Heart left ventricle (tissue), 16 donors: ENCODE measurements around the gene RPRD1A. TPM values are rescaled to one million over a fixed set of nuclear protein-coding genes. Genes with fewer than 3 reads are reported as not detected.
"Not testable (repeated sequence)": the region's sequence is repeated elsewhere in the genome, so short reads cannot be mapped to it uniquely, and the experiment has no call there.

Source experiments
- ATAC-seq, 4 donors: fragments of 200-7000 bp; cut with Tn5 transposase; one replicate each; pipeline ENCODE4 v1.9.1; 2020 to 2022; ENCODE audit warnings: moderate library complexity in 4 of 4, mild to moderate bottlenecking in 3 of 4, moderate number of reproducible peaks in 1 of 4
- DNase-seq, 5 donors: peaks; one replicate each; pipeline ENCODE4 v3.0.0-alpha.2; 2020
- H3K27ac ChIP-seq, 12 donors: fragments of 200-600 bp; sonication (generic) in 4 of 12; one replicate each; pipeline versions ENCODE4 v1.5.0 to v1.8.0; 2016 to 2022; ENCODE audit warnings: mild to moderate bottlenecking in 2 of 12
- H3K27me3 ChIP-seq, 9 donors: fragments of 200-600 bp; sonication (generic) in 2 of 9; one replicate each; pipeline versions ENCODE4 v1.5.1 to v1.8.0; 2016 to 2022; ENCODE audit warnings: mild to moderate bottlenecking in 3 of 9
- H3K36me3 ChIP-seq, 9 donors: fragments of 200-600 bp; sonication (generic) in 2 of 9; one replicate each; pipeline versions ENCODE4 v1.5.0 to v1.8.0; 2018 to 2022; ENCODE audit warnings: mild to moderate bottlenecking in 2 of 9
- H3K4me1 ChIP-seq, 12 donors: fragments of 200-600 bp; sonication (generic) in 4 of 12; one replicate each; pipeline versions ENCODE4 v1.5.0 to v1.8.0; 2016 to 2022; ENCODE audit warnings: mild to moderate bottlenecking in 3 of 12
- H3K4me3 ChIP-seq, 12 donors: fragments of 200-600 bp; sonication (generic) in 4 of 12; one replicate each; pipeline versions ENCODE4 v1.5.0 to v1.8.0; 2017 to 2022; ENCODE audit warnings: mild to moderate bottlenecking in 9 of 12, moderate library complexity in 4 of 12
- H3K9me3 ChIP-seq, 12 donors: fragments of 200-600 bp; sonication (generic) in 4 of 12; one replicate each; pipeline versions ENCODE4 v1.5.0 to v1.8.0; 2016 to 2022; ENCODE audit warnings: mild to moderate bottlenecking in 1 of 12
- CTCF ChIP-seq, 12 donors: fragments of 200-600 bp; sonication (generic) in 4 of 12; IDR thresholded peaks; one replicate each; pipeline versions ENCODE4 v1.5.0 to v1.8.0; 2018 to 2022; ENCODE audit warnings: antibody characterized with exemption in 12 of 12, mild to moderate bottlenecking in 5 of 12
- POLR2A ChIP-seq, 2 donors: fragments of 450-650 bp; IDR thresholded peaks; one replicate each; pipeline ENCODE4 v1.6.1; 2017; ENCODE audit warnings: antibody characterized with exemption in 2 of 2, mild to moderate bottlenecking in 2 of 2, moderate library complexity in 2 of 2
- WGBS, 4 donors: extraction: QIAGEN DNeasy Blood & Tissue Kit in 2 of 4; methylation state at CpG; one replicate each; pipeline versions ENCODE4 v1.1.5 to v1.1.7; 2013 to 2018; 5-methylcytosine and 5-hydroxymethylcytosine counted together
- intact Hi-C, 10 donors: fragments of 100-400 bp; cut with DNase I; formaldehyde crosslinking; loops; one replicate each; pipeline versions ENCODE4 v1.11.1 to v1.14.2; 2022
- polyA plus RNA-seq, 2 donors: library from polyadenylated mRNA; stranded (reverse); fragments of 200-250 nt; gene quantifications; one replicate each; pipeline ENCODE4 v1.2.3, GENCODE V29; 2013
- total RNA-seq, 9 donors: library from RNA; depleted of rRNA in 2 of 9; stranded (reverse); fragments of >200 nt in 2 of 9; fragmentation: NEBNext Ultra II Directional in 3 of 9; extraction: Animal tissue kit (Norgen Biotek cat#: 25700) in 3 of 9; gene quantifications; one replicate each; pipeline versions ENCODE4 v1.1.0 to v1.2.4, GENCODE V29; 2016 to 2023
- donor health status: ischemic (EF 13 %, LVEDD 7.1; RV severe dilation, severe dysfunction).
- donor health status: healthy with polysubstance abuse.
- donor health status: DM: no; HTN: yes; CAD: no.
- donor health status: DM: no; HTN: no; CAD: no.
- donor health status: ischemic (EF 25% LVEDD 6.9; RV normal size, moderate dysfunction).
- donor health status: ischemic (EF 25% LVEDD 5.7; RV mildly dilated, moderate dysfunction).
- donor health status: healthy.
- donor health status: DM: yes; HTN: yes; CAD: no.
- donor health status: ischemic (EF 35%, LVEDD 5.7; RV mildly dilated, moderate dysfunction).
- donor health status: nonischemic (EF 11% LVEDD 7.7; RV severe dilation, severe dysfunction).
- donor health status: DM: yes; HTN: yes; CAD: no.
- donor health status: PGD.
- donor health status: ischemic (EF 29% LVEDD 5.4; RV normal size, mild dysfunction).
- donor health status: nonischemic (EF 23%, LVEDD 6.1; RV moderate dilation, normal function).

RPRD1A gene
- total and polyA plus RNA-seq, 11 donors = 22.6 to 59.8 (median 45.3) TPM

GRCh38 chr18:36074435-36074834 is 7.1 kb upstream of the RPRD1A start:
- ATAC-seq (no peak), DNase-seq (no peak)
- intact Hi-C loops = no loop called here
- H3K36me3 ChIP-seq = no peaks in the 10 kb centered on the region
- no peaks in the 10 kb centered on the region for H3K9me3 ChIP-seq
- no peak overlapping the region for H3K27ac ChIP-seq
- no peak for TF ChIP-seq POLR2A (IDR thresholded peaks at IDR 0.05)
- TF ChIP-seq CTCF (IDR thresholded peaks at IDR 0.05) = no peak
- H3K4me3 ChIP-seq = no peak overlapping the region
- peaks cover 0 to 14% (median 0%) of the 10 kb centered on the region in 9 donors for H3K27me3 ChIP-seq
- no peaks in the 10 kb centered on the region for H3K4me1 ChIP-seq
- WGBS, 4 donors = 78 to 84% (median 83%) methylated on average over 4 of the region's 4 CpGs

- no peak for ATAC-seq
- no peak for DNase-seq
- Histone ChIP-seq H3K9me3 (no peaks in the 10 kb centered on the region), H3K4me3 (no peak overlapping the region), H3K27ac (no peak overlapping the region), H3K36me3 (no peaks in the 10 kb centered on the region), H3K27me3 (peaks cover 0 to 14% (median 0%) of the 10 kb centered on the region in 9 donors), H3K4me1 (no peaks in the 10 kb centered on the region)
- 75 to 84% (median 79%) methylated on average over 1 of the region's 1 CpG for WGBS, 4 donors
- TF ChIP-seq POLR2A (IDR thresholded peaks at IDR 0.05) (no peak), CTCF (IDR thresholded peaks at IDR 0.05) (no peak)
- intact Hi-C loops = no loop called here
Observed at GRCh38 chr18:36073676-36074075, 6.3 kb upstream of the RPRD1A start.

GRCh38 chr18:36072406-36072805 is 5.0 kb upstream of the RPRD1A start:
- WGBS, 4 donors = 93 to 97% (median 95%) methylated on average over 8 of the region's 8 CpGs
- not testable (repeated sequence) for DNase-seq

GRCh38 chr18:36066686-36067054 is 689 bp downstream of the RPRD1A start:
- no peak for ATAC-seq
- Histone ChIP-seq H3K4me3 (peak overlapping the region; percentile 71 to 99 (median 82)), H3K9me3 (no peaks in the 10 kb centered on the region), H3K36me3 (no peaks in the 10 kb centered on the region), H3K4me1 (peaks cover 3 to 25% (median 14%) of the 10 kb centered on the region in 12 donors), H3K27me3 (peaks cover 0 to 2% (median 0%) of the 10 kb centered on the region in 9 donors), H3K27ac (peak overlapping the region; percentile 59 to 94 (median 90))
- WGBS, 4 donors = 0 to 1% (median 1%) methylated on average over 5 of the region's 5 CpGs
- no peak for DNase-seq
- TF ChIP-seq POLR2A (IDR thresholded peaks at IDR 0.05) = no peak
- no peak for TF ChIP-seq CTCF (IDR thresholded peaks at IDR 0.05)
- intact Hi-C loops = loop anchor here in 7 of 10 donors (2.0 to 5.0 kb wide), 3 partner anchors 61 to 66 kb away; partner anchors contain the start of genes ELP2 (in 6 of the 7) and SLC39A6 (in 6 of the 7)

More at GRCh38 chr18:36072406-36072805, 5.0 kb upstream of the RPRD1A start:
- H3K27ac ChIP-seq, intact Hi-C loops, ATAC-seq, H3K9me3 ChIP-seq, H3K36me3 ChIP-seq, H3K4me1 ChIP-seq, H3K4me3 ChIP-seq: not testable (repeated sequence)
- peaks cover 0 to 14% (median 0%) of the 10 kb centered on the region in 9 donors for H3K27me3 ChIP-seq

- no peak for DNase-seq
- ATAC-seq = no peak
- WGBS, 4 donors = 44 to 50% (median 46%) methylated on average over 5 of the region's 5 CpGs
- H3K4me1 ChIP-seq = peaks cover 3 to 30% (median 15%) of the 10 kb centered on the region in 12 donors
- H3K27me3 ChIP-seq = no peaks in the 10 kb centered on the region
- H3K36me3 ChIP-seq = no peaks in the 10 kb centered on the region
- H3K27ac ChIP-seq = no peak overlapping the region
- peak overlapping the region in 11 of 12 donors; percentile 71 to 99 (median 80) for H3K4me3 ChIP-seq
- TF ChIP-seq POLR2A (IDR thresholded peaks at IDR 0.05) (no peak), CTCF (IDR thresholded peaks at IDR 0.05) (no peak)
- intact Hi-C loops = loop anchor here in 7 of 10 donors (2.0 to 5.0 kb wide), 3 partner anchors 61 to 66 kb away; partner anchors contain the start of genes ELP2 (in 6 of the 7) and SLC39A6 (in 6 of the 7)
- no peaks in the 10 kb centered on the region for H3K9me3 ChIP-seq
Observed at GRCh38 chr18:36066001-36066400, 1.4 kb downstream of the RPRD1A start.

GRCh38 chr18:36064809-36065079 is 2.6 kb downstream of the RPRD1A start:
- not testable (repeated sequence) for H3K9me3 ChIP-seq, DNase-seq, H3K36me3 ChIP-seq, ATAC-seq, H3K27ac ChIP-seq, H3K27me3 ChIP-seq, H3K4me3 ChIP-seq
- intact Hi-C loops = loop anchor here in 3 of 10 donors (5.0 kb wide), 2 partner anchors 63 to 68 kb away; partner anchors contain the start of genes ELP2 (in 2 of the 3) and SLC39A6 (in 2 of the 3)
- H3K4me1 ChIP-seq = peaks cover 3 to 34% (median 16%) of the 10 kb centered on the region in 12 donors
- 96 to 99% (median 97%) methylated on average over 9 of the region's 9 CpGs for WGBS, 4 donors
